Thoracic aorta (tissue), 2 donors: ENCODE data around the gene DGKI. TPM values are rescaled to one million over a fixed set of nuclear protein-coding genes. Genes with fewer than 3 reads are reported as not detected.
A peak's percentile ranks its signal among the peaks of the same experiment; 100 is the strongest.

Source experiments
- ATAC-seq: fragments of 150-250 bp; one replicate; pipeline ENCODE4 v1.8.0; 2017; ENCODE audit warnings: low read depth; ENCODE audit not compliant: insufficient number of reproducible peaks, low FRiP score
- DNase-seq: peaks from one replicate; pipeline ENCODE4 v3.0.0-alpha.2; 2020; ENCODE audit warnings: low spot score
- H3K27ac ChIP-seq, 2 donors: fragments of 200-600 bp; sonication (generic); 1 replicate in 1 of 2; 2 replicates in 1 of 2; pipeline ENCODE4 v1.5.1; 2016; ENCODE audit warnings: mild to moderate bottlenecking in 2 of 2, moderate library complexity in 2 of 2
- H3K27me3 ChIP-seq: fragments of 200-600 bp; sonication (generic); replicated peaks from 2 replicates; pipeline ENCODE4 v1.6.0; 2016; ENCODE audit warnings: mild to moderate bottlenecking; ENCODE audit not compliant: insufficient read depth
- H3K36me3 ChIP-seq: fragments of 200-600 bp; sonication (generic); one replicate; pipeline ENCODE4 v1.5.1; 2016
- H3K4me1 ChIP-seq, 2 donors: fragments of 200-600 bp; sonication (generic); 1 replicate in 1 of 2; 2 replicates in 1 of 2; pipeline versions ENCODE4 v1.5.1 to v1.6.0; 2016; ENCODE audit warnings: low read depth in 2 of 2, mild to moderate bottlenecking in 1 of 2; ENCODE audit not compliant: control insufficient read depth in 1 of 2
- H3K4me3 ChIP-seq: fragments of 200-600 bp; sonication (generic); 2 replicates; pipeline ENCODE4 v1.5.1; 2016; ENCODE audit warnings: mild to moderate bottlenecking
- H3K9me3 ChIP-seq: fragments of 200-600 bp; sonication (generic); 2 replicates; pipeline ENCODE4 v1.5.1; 2016
- total RNA-seq, 2 donors: library from RNA; depleted of rRNA; stranded (reverse); fragments of >200 nt; gene quantifications; one replicate each; pipeline versions ENCODE4 v1.1.0 to v1.2.3, GENCODE V29; 2016
- TF ChIP-seq, protein P1 (sequence below): fragments of 200-600 bp; sonication (generic); IDR thresholded peaks from one replicate; pipeline ENCODE4 v1.5.1; 2019; ENCODE audit warnings: antibody characterized with exemption

DGKI gene
- total RNA-seq, 2 donors from 2014 or later: 10.3 to 22.3 TPM

DNA sequence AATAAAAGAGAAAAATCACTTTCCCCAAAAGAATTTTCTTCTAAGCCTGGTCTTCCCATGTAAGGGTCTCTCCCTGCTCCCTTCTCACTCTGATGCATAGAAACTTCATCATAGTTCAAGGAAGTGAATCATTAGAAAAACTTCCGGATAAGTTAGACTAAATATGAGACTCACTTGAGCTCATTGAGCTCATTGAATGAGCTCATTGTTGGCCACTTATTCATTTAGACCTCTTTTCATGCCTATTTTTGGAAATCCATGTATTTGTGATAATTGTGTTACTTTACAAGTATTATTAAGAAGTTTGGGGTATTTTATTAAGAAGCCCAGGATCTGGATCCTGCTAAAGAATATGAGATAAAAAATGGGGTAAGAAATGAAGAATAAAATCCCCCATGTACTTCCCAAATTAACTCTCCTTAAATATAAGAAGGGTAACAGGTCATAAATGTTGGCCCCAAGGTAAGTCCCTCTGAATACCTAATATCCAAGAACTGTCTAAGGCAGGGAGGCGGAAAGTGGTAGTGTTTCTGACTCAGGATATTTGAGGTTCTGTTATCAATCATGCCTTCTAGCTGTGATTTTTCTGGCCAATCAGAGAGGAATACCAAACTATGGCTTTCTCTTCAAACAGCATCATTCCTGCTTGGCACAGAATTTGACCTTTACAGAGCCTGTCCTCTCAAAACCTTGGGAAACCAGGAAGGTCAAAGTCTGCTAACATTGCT, 266.7 kb downstream of the DGKI start:
- Histone ChIP-seq H3K36me3 (no peaks in the 10 kb centered on the region), H3K27me3 (no peaks in the 10 kb centered on the region), H3K4me1 (peaks cover 11 to 15% of the 10 kb centered on the region in 2 donors), H3K9me3 (no peaks in the 10 kb centered on the region), H3K27ac (peak overlapping the region; percentile 31 to 71), H3K4me3 (no peak overlapping the region)
- ATAC-seq: peak; percentile 83
- no peak for DNase-seq
- TF ChIP-seq, protein P1, sequence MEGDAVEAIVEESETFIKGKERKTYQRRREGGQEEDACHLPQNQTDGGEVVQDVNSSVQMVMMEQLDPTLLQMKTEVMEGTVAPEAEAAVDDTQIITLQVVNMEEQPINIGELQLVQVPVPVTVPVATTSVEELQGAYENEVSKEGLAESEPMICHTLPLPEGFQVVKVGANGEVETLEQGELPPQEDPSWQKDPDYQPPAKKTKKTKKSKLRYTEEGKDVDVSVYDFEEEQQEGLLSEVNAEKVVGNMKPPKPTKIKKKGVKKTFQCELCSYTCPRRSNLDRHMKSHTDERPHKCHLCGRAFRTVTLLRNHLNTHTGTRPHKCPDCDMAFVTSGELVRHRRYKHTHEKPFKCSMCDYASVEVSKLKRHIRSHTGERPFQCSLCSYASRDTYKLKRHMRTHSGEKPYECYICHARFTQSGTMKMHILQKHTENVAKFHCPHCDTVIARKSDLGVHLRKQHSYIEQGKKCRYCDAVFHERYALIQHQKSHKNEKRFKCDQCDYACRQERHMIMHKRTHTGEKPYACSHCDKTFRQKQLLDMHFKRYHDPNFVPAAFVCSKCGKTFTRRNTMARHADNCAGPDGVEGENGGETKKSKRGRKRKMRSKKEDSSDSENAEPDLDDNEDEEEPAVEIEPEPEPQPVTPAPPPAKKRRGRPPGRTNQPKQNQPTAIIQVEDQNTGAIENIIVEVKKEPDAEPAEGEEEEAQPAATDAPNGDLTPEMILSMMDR: no peak

DNA sequence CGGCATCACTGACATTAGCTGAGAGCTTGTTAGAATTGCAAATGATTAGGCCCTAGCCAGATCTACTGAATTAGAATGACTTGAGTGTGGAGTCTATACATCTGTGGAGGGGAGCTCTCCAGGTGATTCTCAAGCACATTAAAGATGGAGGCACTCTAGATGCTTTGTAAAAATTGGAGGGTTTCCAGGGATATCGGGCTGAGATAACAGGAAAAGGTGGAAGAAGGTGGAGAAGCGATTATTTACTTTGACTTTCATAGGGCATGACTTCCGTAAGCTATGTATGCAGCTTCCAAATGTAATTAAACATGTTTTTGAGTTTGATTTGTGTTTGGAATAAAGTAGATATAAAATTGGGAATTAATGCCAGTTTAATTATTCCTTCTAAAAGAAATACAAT, 268.2 kb downstream of the DGKI start:
- Histone ChIP-seq H3K4me3 (no peak overlapping the region), H3K27me3 (no peaks in the 10 kb centered on the region), H3K27ac (no peak overlapping the region), H3K36me3 (no peaks in the 10 kb centered on the region), H3K4me1 (peaks cover 11 to 15% of the 10 kb centered on the region in 2 donors), H3K9me3 (no peaks in the 10 kb centered on the region)
- TF ChIP-seq, protein P1: no peak
- ATAC-seq (no peak), DNase-seq (no peak)

GRCh38 chr7:137577184-137577583, 269.6 kb downstream of the DGKI start:
- DNase-seq: no peak
- no peak for ATAC-seq
- Histone ChIP-seq H3K9me3 (no peaks in the 10 kb centered on the region), H3K27me3 (no peaks in the 10 kb centered on the region), H3K27ac (no peak overlapping the region), H3K4me1 (peaks cover 11 to 15% of the 10 kb centered on the region in 2 donors), H3K36me3 (no peaks in the 10 kb centered on the region), H3K4me3 (no peak overlapping the region)
- TF ChIP-seq, protein P1: no peak

GRCh38 chr7:137576481-137576880, 270.3 kb downstream of the DGKI start:
- no peaks in the 10 kb centered on the region for H3K27me3 ChIP-seq
- H3K9me3 ChIP-seq: no peaks in the 10 kb centered on the region
- TF ChIP-seq, protein P1: no peak
- H3K36me3 ChIP-seq: no peaks in the 10 kb centered on the region
- no peak overlapping the region for H3K27ac ChIP-seq
- ATAC-seq (no peak), DNase-seq (no peak)
- H3K4me1 ChIP-seq: peaks cover 11 to 15% of the 10 kb centered on the region in 2 donors
- no peak overlapping the region for H3K4me3 ChIP-seq

- no peak overlapping the region for H3K27ac ChIP-seq
- DNase-seq (no peak), ATAC-seq (no peak)
- TF ChIP-seq, protein P1: no peak
- H3K9me3 ChIP-seq: no peaks in the 10 kb centered on the region
- H3K4me1 ChIP-seq: peaks cover 4% of the 10 kb centered on the region in 2 donors
- H3K36me3 ChIP-seq: no peaks in the 10 kb centered on the region
- H3K4me3 ChIP-seq: no peak overlapping the region
- H3K27me3 ChIP-seq: no peaks in the 10 kb centered on the region
These were observed 272.0 kb downstream of the DGKI start for GRCh38 chr7:137574812-137575211.
